HUDEP-2 (cell line): ENCODE results near the gene MTMR1.

Source experiments
- DNase-seq, 76 experiments: peaks; one replicate each; lab custom pipeline; 2025; ENCODE audit not compliant: unreplicated experiment in 76 of 76; lab: John Stamatoyannopoulos, UW

The MTMR1 gene

GRCh38 chrX:150696331-150696730 is 3.1 kb downstream of the MTMR1 start:
- DNase-seq, result no peak

- no peak for DNase-seq
Measured at GRCh38 chrX:150696866-150697265, 3.7 kb downstream of the MTMR1 start.

- no peak for DNase-seq
Measured at GRCh38 chrX:150697641-150698040, 4.4 kb downstream of the MTMR1 start.

- DNase-seq, result no peak
Measured at GRCh38 chrX:150698981-150699380, 5.8 kb downstream of the MTMR1 start.

- DNase-seq, result no peak
Measured at GRCh38 chrX:150700107-150700506, 6.9 kb downstream of the MTMR1 start.

- DNase-seq, result no peak
Measured at GRCh38 chrX:150701377-150701776, 8.2 kb downstream of the MTMR1 start.

GRCh38 chrX:150702966-150703694 is 9.9 kb downstream of the MTMR1 start:
- DNase-seq, result no peak

- no peak for DNase-seq
Measured at GRCh38 chrX:150703695-150703974, 10.4 kb downstream of the MTMR1 start.

GRCh38 chrX:150704030-150704613 is 10.9 kb downstream of the MTMR1 start:
- no peak for DNase-seq

GRCh38 chrX:150712619-150713018 is 19.4 kb downstream of the MTMR1 start:
- no peak for DNase-seq

GRCh38 chrX:150715184-150715583 is 22.0 kb downstream of the MTMR1 start:
- no peak for DNase-seq

GRCh38 chrX:150719621-150720020 is 26.4 kb downstream of the MTMR1 start:
- no peak for DNase-seq

- DNase-seq, result no peak
Measured at GRCh38 chrX:150729956-150730355, 36.8 kb downstream of the MTMR1 start.

GRCh38 chrX:150730719-150731118 is 37.5 kb downstream of the MTMR1 start:
- no peak for DNase-seq

GRCh38 chrX:150731795-150732194 is 38.6 kb downstream of the MTMR1 start:
- DNase-seq, result peak in 2 of 76 experiments; percentile 13 to 15

GRCh38 chrX:150736475-150736874 is 43.3 kb downstream of the MTMR1 start:
- no peak for DNase-seq

GRCh38 chrX:150752124-150752523 is 58.9 kb downstream of the MTMR1 start:
- DNase-seq, result no peak

- no peak for DNase-seq
Measured at GRCh38 chrX:150753357-150753756, 60.2 kb downstream of the MTMR1 start.

GRCh38 chrX:150753968-150754367 is 60.8 kb downstream of the MTMR1 start:
- no peak for DNase-seq

- DNase-seq, result no peak
Measured at GRCh38 chrX:150757371-150757770, 64.2 kb downstream of the MTMR1 start.

GRCh38 chrX:150759568-150760416 is 66.6 kb downstream of the MTMR1 start:
- DNase-seq, result no peak
